ENCODE data around the gene FRMD7. TPM values are rescaled to one million over a fixed set of nuclear protein-coding genes. Genes with fewer than 3 reads are reported as not detected.

FRMD7 gene
- total and polyA plus RNA-seq, 4 donors = 0.03 TPM; not detected in 3

- DNase-seq (no peak), ATAC-seq (ENCODE audit: insufficient read depth, low FRiP score) (no peak)
- no peaks in the 10 kb centered on the region for H3K36me3 ChIP-seq (ENCODE audit: control insufficient read depth in 4 of 4, insufficient read depth in 4 of 4, low read length in 4 of 4)
- no peak overlapping the region for H3K27ac ChIP-seq (ENCODE audit: low read depth in 1 of 2, low read length in 1 of 2)
- peaks cover 0 to 8% (median 0%) of the 10 kb centered on the region in 4 donors for H3K9me3 ChIP-seq (ENCODE audit: control insufficient read depth in 4 of 4, insufficient read depth in 3 of 4, low read length in 3 of 4)
- no peak overlapping the region for H3K4me3 ChIP-seq
- no peak overlapping the region for H3K9ac ChIP-seq (ENCODE audit: insufficient read depth in 1 of 2, low read length in 2 of 2)
- peaks cover 0 to 3% (median 0%) of the 10 kb centered on the region in 5 donors for H3K4me1 ChIP-seq (ENCODE audit: control insufficient read depth in 5 of 5, insufficient read depth in 5 of 5, low read length in 5 of 5)
- peaks cover 0 to 49% (median 21%) of the 10 kb centered on the region in 3 donors for H3K27me3 ChIP-seq (ENCODE audit: control insufficient read depth in 3 of 3, insufficient read depth in 3 of 3, low read length in 2 of 3)
- TF ChIP-seq CTCF (IDR thresholded peaks at IDR 0.05; ENCODE audit: control extremely low read depth, extremely low read depth) = no peak
- WGBS, 2 donors = 93 to 96% methylated on average over 4 of the region's 4 CpGs
These were observed 9.5 kb downstream of the FRMD7 start for GRCh38 chrX:132118358-132118757.

- WGBS, 2 donors = 61 to 68% methylated on average over 5 of the region's 5 CpGs
- Histone ChIP-seq H3K4me3 (no peak overlapping the region), H3K4me1 (ENCODE audit: control insufficient read depth in 5 of 5, insufficient read depth in 5 of 5, low read length in 5 of 5) (peaks cover 0 to 3% (median 0%) of the 10 kb centered on the region in 5 donors), H3K9ac (ENCODE audit: insufficient read depth in 1 of 2, low read length in 2 of 2) (no peak overlapping the region), H3K27me3 (ENCODE audit: control insufficient read depth in 3 of 3, insufficient read depth in 3 of 3, low read length in 2 of 3) (peaks cover under 1 to 58% (median 15%) of the 10 kb centered on the region in 3 donors), H3K27ac (ENCODE audit: low read depth in 1 of 2, low read length in 1 of 2) (no peak overlapping the region), H3K36me3 (ENCODE audit: control insufficient read depth in 4 of 4, insufficient read depth in 4 of 4, low read length in 4 of 4) (no peaks in the 10 kb centered on the region), H3K9me3 (ENCODE audit: control insufficient read depth in 4 of 4, insufficient read depth in 3 of 4, low read length in 3 of 4) (peaks cover 0 to 6% (median 0%) of the 10 kb centered on the region in 4 donors)
- no peak for TF ChIP-seq CTCF (IDR thresholded peaks at IDR 0.05; ENCODE audit: control extremely low read depth, extremely low read depth)
- no peak for DNase-seq
- no peak for ATAC-seq (ENCODE audit: insufficient read depth, low FRiP score)
These were observed 12.0 kb downstream of the FRMD7 start for GRCh38 chrX:132115792-132116191.

- Histone ChIP-seq H3K4me1 (ENCODE audit: control insufficient read depth in 5 of 5, insufficient read depth in 5 of 5, low read length in 5 of 5) (peaks cover 0 to 3% (median 0%) of the 10 kb centered on the region in 5 donors), H3K9me3 (ENCODE audit: control insufficient read depth in 4 of 4, insufficient read depth in 3 of 4, low read length in 3 of 4) (no peaks in the 10 kb centered on the region), H3K27ac (ENCODE audit: low read depth in 1 of 2, low read length in 1 of 2) (no peak overlapping the region), H3K9ac (ENCODE audit: insufficient read depth in 1 of 2, low read length in 2 of 2) (no peak overlapping the region), H3K4me3 (no peak overlapping the region), H3K27me3 (ENCODE audit: control insufficient read depth in 3 of 3, insufficient read depth in 3 of 3, low read length in 2 of 3) (peaks cover 7 to 60% (median 20%) of the 10 kb centered on the region in 3 donors), H3K36me3 (ENCODE audit: control insufficient read depth in 4 of 4, insufficient read depth in 4 of 4, low read length in 4 of 4) (no peaks in the 10 kb centered on the region)
- ATAC-seq (ENCODE audit: insufficient read depth, low FRiP score) = no peak
- TF ChIP-seq CTCF (IDR thresholded peaks at IDR 0.05; ENCODE audit: control extremely low read depth, extremely low read depth) = no peak
- no peak for DNase-seq
These were observed 13.2 kb downstream of the FRMD7 start for GRCh38 chrX:132114607-132115006.

- Histone ChIP-seq H3K4me1 (ENCODE audit: control insufficient read depth in 5 of 5, insufficient read depth in 5 of 5, low read length in 5 of 5) (no peaks in the 10 kb centered on the region), H3K27ac (ENCODE audit: low read depth in 1 of 2, low read length in 1 of 2) (no peak overlapping the region), H3K9ac (ENCODE audit: insufficient read depth in 1 of 2, low read length in 2 of 2) (no peak overlapping the region), H3K27me3 (ENCODE audit: control insufficient read depth in 3 of 3, insufficient read depth in 3 of 3, low read length in 2 of 3) (peaks cover 7 to 29% (median 17%) of the 10 kb centered on the region in 3 donors), H3K36me3 (ENCODE audit: control insufficient read depth in 4 of 4, insufficient read depth in 4 of 4, low read length in 4 of 4) (no peaks in the 10 kb centered on the region), H3K4me3 (no peak overlapping the region), H3K9me3 (ENCODE audit: control insufficient read depth in 4 of 4, insufficient read depth in 3 of 4, low read length in 3 of 4) (no peaks in the 10 kb centered on the region)
- no peak for TF ChIP-seq CTCF (IDR thresholded peaks at IDR 0.05; ENCODE audit: control extremely low read depth, extremely low read depth)
- DNase-seq (no peak), ATAC-seq (ENCODE audit: insufficient read depth, low FRiP score) (no peak)
These were observed 20.5 kb downstream of the FRMD7 start for GRCh38 chrX:132107291-132107690.

Data from lung (tissue), 12 donors.